Stimulated activated CD4-positive, alpha-beta T cell treated with anti-CD3 and anti-CD28 coated beads, Interleukin-1b, Interleukin-23, amount 100 ng/mL, for 4 hours (primary cell): ENCODE measurements around the gene GJA5.
"Not testable (repeated sequence)": the region's sequence is repeated elsewhere in the genome, so short reads cannot be mapped to it uniquely, and the experiment has no call there.

Experiments
- DNase-seq, 2 donors: peaks; one replicate each; pipeline ENCODE4 v3.0.0-alpha.2; 2020; ENCODE audit warnings: low read depth in 2 of 2

GJA5 gene

GRCh38 chr1:147762233-147763024 lies 2.0 kb upstream of the GJA5 start:
- no peak for DNase-seq

GRCh38 chr1:147758379-147759100 lies 1.9 kb downstream of the GJA5 start:
- DNase-seq, result no peak

- DNase-seq, result no peak
Observed at GRCh38 chr1:147757015-147757990, 3.1 kb downstream of the GJA5 start.

GRCh38 chr1:147756341-147756740 lies 4.1 kb downstream of the GJA5 start:
- DNase-seq, result no peak

- DNase-seq, result no peak
Observed at GRCh38 chr1:147754661-147755060, 5.7 kb downstream of the GJA5 start.

GRCh38 chr1:147753081-147753480 lies 7.3 kb downstream of the GJA5 start:
- DNase-seq, result no peak

- no peak for DNase-seq
Observed at GRCh38 chr1:147752511-147752910, 7.9 kb downstream of the GJA5 start.

- no peak for DNase-seq
Observed at GRCh38 chr1:147751346-147751745, 9.1 kb downstream of the GJA5 start.

GRCh38 chr1:147750618-147751217 lies 9.7 kb downstream of the GJA5 start:
- no peak for DNase-seq

GRCh38 chr1:147749792-147750191 lies 10.6 kb downstream of the GJA5 start:
- DNase-seq, result no peak

GRCh38 chr1:147748676-147749350 lies 11.6 kb downstream of the GJA5 start:
- DNase-seq, result no peak

- no peak for DNase-seq
Observed at GRCh38 chr1:147747966-147748365, 12.4 kb downstream of the GJA5 start.

GRCh38 chr1:147745271-147745670 lies 15.1 kb downstream of the GJA5 start:
- DNase-seq, result no peak

- no peak for DNase-seq
Observed at GRCh38 chr1:147741065-147741464, 19.3 kb downstream of the GJA5 start.

GRCh38 chr1:147740391-147740790 lies 20.0 kb downstream of the GJA5 start:
- no peak for DNase-seq

GRCh38 chr1:147738739-147739476 lies 21.5 kb downstream of the GJA5 start:
- DNase-seq, result no peak

GRCh38 chr1:147738129-147738528 lies 22.3 kb downstream of the GJA5 start:
- DNase-seq, result no peak

GRCh38 chr1:147736883-147737282 lies 23.5 kb downstream of the GJA5 start:
- DNase-seq, result no peak

GRCh38 chr1:147735423-147735822 lies 25.0 kb downstream of the GJA5 start:
- no peak for DNase-seq

GRCh38 chr1:147734291-147734841 lies 26.0 kb downstream of the GJA5 start:
- not testable (repeated sequence) for DNase-seq
